GM13976 (cell line): ENCODE measurements around the gene CSMD2.

Experiments used
- DNase-seq: peaks from one replicate; pipeline ENCODE4 v3.0.0; 2012; ENCODE audit warnings: low spot score
- CTCF ChIP-seq: IDR thresholded peaks from 2 replicates; pipeline ENCODE4 v1.5.1; 2012; ENCODE audit warnings: borderline replicate concordance, mild to moderate bottlenecking; ENCODE audit not compliant: insufficient read depth; ENCODE audit errors: extremely low read depth, missing control alignments, control extremely low read depth
- in situ Hi-C: fragments of 300-500 bp; cut with MboI; formaldehyde crosslinking; loops from one replicate; pipeline ENCODE4 v1.12.0; 2022; ENCODE audit warnings: low sequenced_read_pairs, mixed read lengths, inconsistent platforms; ENCODE audit not compliant: unreplicated experiment

Gene CSMD2

GRCh38 chr1:33802268-33802667 lies 362.8 kb downstream of the CSMD2 start:
- no peak for DNase-seq
- no peak for TF ChIP-seq CTCF
- in situ Hi-C loops: no loop called here

GRCh38 chr1:33797849-33798248 lies 367.2 kb downstream of the CSMD2 start:
- TF ChIP-seq CTCF: no peak
- in situ Hi-C loops: no loop called here
- no peak for DNase-seq

- TF ChIP-seq CTCF: no peak
- in situ Hi-C loops: no loop called here
- DNase-seq: no peak
These were observed 372.4 kb downstream of the CSMD2 start for GRCh38 chr1:33792651-33793050.

- DNase-seq: no peak
- no peak for TF ChIP-seq CTCF
- in situ Hi-C loops: no loop called here
These were observed 372.8 kb downstream of the CSMD2 start for GRCh38 chr1:33792216-33792615.

- DNase-seq: no peak
- in situ Hi-C loops: no loop called here
- TF ChIP-seq CTCF: no peak
These were observed 373.8 kb downstream of the CSMD2 start for GRCh38 chr1:33791251-33791650.

DNA sequence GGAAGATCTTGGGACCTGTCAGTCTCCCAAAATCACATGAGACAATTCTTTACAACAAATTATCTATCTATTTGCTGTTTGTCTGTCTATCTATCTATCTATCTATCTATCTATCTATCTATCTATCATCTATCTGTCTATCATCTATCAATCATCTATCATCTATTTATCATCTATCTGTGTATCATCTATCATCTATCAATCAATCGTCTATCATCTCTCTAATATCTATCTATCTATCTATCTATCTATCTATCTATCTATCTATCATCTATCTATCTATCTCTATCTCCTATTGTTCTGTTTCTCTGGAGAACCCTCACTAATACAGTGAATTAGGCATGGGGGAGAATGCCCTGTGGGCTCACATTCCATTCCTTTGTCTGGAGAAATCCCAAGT lies 374.5 kb downstream of the CSMD2 start:
- in situ Hi-C loops: no loop called here

More for the DNA sequence above, 374.5 kb downstream of the CSMD2 start:
- no peak for TF ChIP-seq CTCF
- DNase-seq: no peak
